Rectal smooth muscle tissue (tissue), 1 donor: Measurements from ENCODE around the gene CFAP45.

Source experiments
- H3K27ac ChIP-seq: one replicate; pipeline ENCODE4 v1.7.0; 2013; ENCODE audit warnings: low read depth, low read length, inconsistent platforms
- H3K27me3 ChIP-seq: one replicate; pipeline ENCODE4 v1.7.0; 2013; ENCODE audit warnings: low read length; ENCODE audit not compliant: control insufficient read depth, insufficient read depth
- H3K36me3 ChIP-seq: one replicate; pipeline ENCODE4 v1.7.0; 2013; ENCODE audit warnings: low read length; ENCODE audit not compliant: control insufficient read depth, insufficient read depth
- H3K4me1 ChIP-seq: one replicate; pipeline ENCODE4 v1.7.0; 2013; ENCODE audit warnings: low read length; ENCODE audit not compliant: control insufficient read depth, insufficient read depth
- H3K4me3 ChIP-seq: one replicate; pipeline ENCODE4 v1.7.0; 2013; ENCODE audit warnings: low read length
- H3K9ac ChIP-seq: one replicate; pipeline ENCODE4 v1.7.0; 2013; ENCODE audit warnings: low read length

The CFAP45 gene

GRCh38 chr1:159890390-159890789 is 9.6 kb downstream of the CFAP45 start:
- H3K27ac ChIP-seq, result no peak overlapping the region
- H3K4me1 ChIP-seq, result no peaks in the 10 kb centered on the region
- H3K9ac ChIP-seq, result no peak overlapping the region
- no peak overlapping the region for H3K4me3 ChIP-seq
- H3K27me3 ChIP-seq, result no peaks in the 10 kb centered on the region
- H3K36me3 ChIP-seq, result no peaks in the 10 kb centered on the region

- Histone ChIP-seq H3K4me1 (no peaks in the 10 kb centered on the region), H3K27ac (no peak overlapping the region), H3K9ac (no peak overlapping the region), H3K27me3 (no peaks in the 10 kb centered on the region), H3K36me3 (no peaks in the 10 kb centered on the region), H3K4me3 (no peak overlapping the region)
Observed at GRCh38 chr1:159889821-159890252, 10.1 kb downstream of the CFAP45 start.

GRCh38 chr1:159889202-159889601 is 10.8 kb downstream of the CFAP45 start:
- Histone ChIP-seq H3K27me3 (no peaks in the 10 kb centered on the region), H3K4me3 (no peak overlapping the region), H3K36me3 (no peaks in the 10 kb centered on the region), H3K9ac (no peak overlapping the region), H3K27ac (no peak overlapping the region), H3K4me1 (no peaks in the 10 kb centered on the region)

- H3K4me3 ChIP-seq, result no peak overlapping the region
- no peaks in the 10 kb centered on the region for H3K4me1 ChIP-seq
- H3K36me3 ChIP-seq, result no peaks in the 10 kb centered on the region
- H3K27me3 ChIP-seq, result no peaks in the 10 kb centered on the region
- no peak overlapping the region for H3K27ac ChIP-seq
- no peak overlapping the region for H3K9ac ChIP-seq
Observed at GRCh38 chr1:159884296-159884695, 15.7 kb downstream of the CFAP45 start.

GRCh38 chr1:159883134-159883533 is 16.8 kb downstream of the CFAP45 start:
- no peak overlapping the region for H3K4me3 ChIP-seq
- H3K9ac ChIP-seq, result no peak overlapping the region
- H3K27me3 ChIP-seq, result no peaks in the 10 kb centered on the region
- H3K27ac ChIP-seq, result no peak overlapping the region
- H3K4me1 ChIP-seq, result no peaks in the 10 kb centered on the region
- H3K36me3 ChIP-seq, result no peaks in the 10 kb centered on the region

- Histone ChIP-seq H3K27me3 (no peaks in the 10 kb centered on the region), H3K4me1 (no peaks in the 10 kb centered on the region), H3K27ac (no peak overlapping the region), H3K4me3 (no peak overlapping the region), H3K36me3 (no peaks in the 10 kb centered on the region), H3K9ac (no peak overlapping the region)
Observed at GRCh38 chr1:159882527-159882862, 17.5 kb downstream of the CFAP45 start.

- Histone ChIP-seq H3K9ac (no peak overlapping the region), H3K27ac (no peak overlapping the region), H3K4me3 (no peak overlapping the region), H3K27me3 (no peaks in the 10 kb centered on the region), H3K36me3 (no peaks in the 10 kb centered on the region), H3K4me1 (no peaks in the 10 kb centered on the region)
Observed at GRCh38 chr1:159881622-159882526, 18.1 kb downstream of the CFAP45 start.

- H3K27me3 ChIP-seq, result no peaks in the 10 kb centered on the region
- no peaks in the 10 kb centered on the region for H3K4me1 ChIP-seq
- H3K4me3 ChIP-seq, result no peak overlapping the region
- no peak overlapping the region for H3K9ac ChIP-seq
- H3K36me3 ChIP-seq, result no peaks in the 10 kb centered on the region
- H3K27ac ChIP-seq, result no peak overlapping the region
Observed at GRCh38 chr1:159880430-159880829, 19.5 kb downstream of the CFAP45 start.

GRCh38 chr1:159879977-159880376 is 20.0 kb downstream of the CFAP45 start:
- no peak overlapping the region for H3K27ac ChIP-seq
- no peak overlapping the region for H3K9ac ChIP-seq
- no peaks in the 10 kb centered on the region for H3K4me1 ChIP-seq
- H3K4me3 ChIP-seq, result no peak overlapping the region
- H3K36me3 ChIP-seq, result no peaks in the 10 kb centered on the region
- H3K27me3 ChIP-seq, result no peaks in the 10 kb centered on the region

GRCh38 chr1:159879136-159879535 is 20.8 kb downstream of the CFAP45 start:
- H3K4me1 ChIP-seq, result no peaks in the 10 kb centered on the region
- no peak overlapping the region for H3K4me3 ChIP-seq
- H3K36me3 ChIP-seq, result no peaks in the 10 kb centered on the region
- H3K27ac ChIP-seq, result no peak overlapping the region
- H3K27me3 ChIP-seq, result no peaks in the 10 kb centered on the region
- H3K9ac ChIP-seq, result no peak overlapping the region

GRCh38 chr1:159877695-159878444 is 22.1 kb downstream of the CFAP45 start:
- no peak overlapping the region for H3K9ac ChIP-seq
- no peak overlapping the region for H3K27ac ChIP-seq
- H3K27me3 ChIP-seq, result no peaks in the 10 kb centered on the region
- no peaks in the 10 kb centered on the region for H3K36me3 ChIP-seq
- H3K4me1 ChIP-seq, result no peaks in the 10 kb centered on the region
- no peak overlapping the region for H3K4me3 ChIP-seq

- Histone ChIP-seq H3K27me3 (no peaks in the 10 kb centered on the region), H3K4me3 (no peak overlapping the region), H3K27ac (no peak overlapping the region), H3K9ac (no peak overlapping the region), H3K36me3 (no peaks in the 10 kb centered on the region), H3K4me1 (no peaks in the 10 kb centered on the region)
Observed at GRCh38 chr1:159873530-159874143, 26.3 kb downstream of the CFAP45 start.
